A549 treated with dexamethasone at 1 μM for 4 hours (cell line): ENCODE data around the gene SHOX. TPM values are rescaled to one million over a fixed set of nuclear protein-coding genes. Genes with fewer than 3 reads are reported as not detected.

Experiments used
- total RNA-seq: library from RNA; stranded (reverse); fragments of 200-300 nt; extraction: Qiagen RNA extraction; gene quantifications from 5 replicates; pipeline ENCODE4 v1.2.3, GENCODE V29; 2022

Gene SHOX
- 0.02 to 0.05 TPM (median 0.04 TPM) in 4 of 5 replicates, not detected in the other for total RNA-seq

DNA sequence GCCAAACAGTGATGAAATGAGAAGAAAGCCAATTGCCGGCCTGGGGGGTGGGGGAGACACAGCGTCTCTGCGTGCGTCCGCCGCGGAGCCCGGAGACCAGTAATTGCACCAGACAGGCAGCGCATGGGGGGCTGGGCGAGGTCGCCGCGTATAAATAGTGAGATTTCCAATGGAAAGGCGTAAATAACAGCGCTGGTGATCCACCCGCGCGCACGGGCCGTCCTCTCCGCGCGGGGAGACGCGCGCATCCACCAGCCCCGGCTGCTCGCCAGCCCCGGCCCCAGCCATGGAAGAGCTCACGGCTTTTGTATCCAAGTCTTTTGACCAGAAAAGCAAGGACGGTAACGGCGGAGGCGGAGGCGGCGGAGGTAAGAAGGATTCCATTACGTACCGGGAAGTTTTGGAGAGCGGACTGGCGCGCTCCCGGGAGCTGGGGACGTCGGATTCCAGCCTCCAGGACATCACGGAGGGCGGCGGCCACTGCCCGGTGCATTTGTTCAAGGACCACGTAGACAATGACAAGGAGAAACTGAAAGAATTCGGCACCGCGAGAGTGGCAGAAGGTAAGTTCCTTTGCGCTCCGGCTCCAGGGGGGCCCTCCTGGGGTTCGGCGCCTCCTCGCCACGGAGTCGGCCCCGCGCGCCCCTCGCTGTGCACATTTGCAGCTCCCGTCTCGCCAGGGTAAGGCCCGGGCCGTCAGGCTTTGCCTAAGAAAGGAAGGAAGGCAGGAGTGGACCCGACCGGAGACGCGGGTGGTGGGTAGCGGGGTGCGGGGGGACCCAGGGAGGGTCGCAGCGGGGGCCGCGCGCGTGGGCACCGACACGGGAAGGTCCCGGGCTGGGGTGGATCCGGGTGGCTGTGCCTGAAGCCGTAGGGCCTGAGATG lies at the start of gene SHOX:
Gene SHOX (plus strand): TSS at position 180 of the 885 bp plus-strand sequence. CDS start 107 bp downstream, at position 287.

Other genes with a start within 250 kb of the SHOX start
- 14.5 to 24.8 TPM (median 21.1 TPM) in 5 replicates for gene PPP2R3B, start 243.9 kb upstream of the SHOX start, total RNA-seq